AG04449 (cell line): ENCODE data around the gene SIK1.
"Not testable (repeated sequence)": the region's sequence is repeated elsewhere in the genome, so short reads cannot be mapped to it uniquely, and the experiment has no call there.

Experiments used
- CTCF ChIA-PET: fragments of 350-600 bp; formaldehyde crosslinking; extraction: SDS; loops from one replicate; lab custom pipeline; 2021; ENCODE audit warnings: antibody characterized with exemption; lab: Yijun Ruan, JAX
- POLR2A ChIA-PET: fragments of 400-600, 350-600 bp; formaldehyde crosslinking; extraction: SDS; loops from one replicate; lab custom pipeline; 2020; ENCODE audit warnings: antibody characterized with exemption, inconsistent platforms; lab: Yijun Ruan, JAX
- DNase-seq: peaks from one replicate; pipeline ENCODE4 v3.0.0-alpha.2; 2010; ENCODE audit warnings: low read depth, low spot score
- H3K4me3 ChIP-seq: 2 replicates; pipeline ENCODE4 v1.5.1; 2011; ENCODE audit warnings: low read depth, mild to moderate bottlenecking, control low read depth, low read length
- CTCF ChIP-seq: IDR thresholded peaks from one replicate; pipeline ENCODE4 v1.5.1; 2011; ENCODE audit warnings: mild to moderate bottlenecking, moderate library complexity, low read length, control low read depth, inconsistent platforms; ENCODE audit not compliant: insufficient read depth; ENCODE audit errors: missing control alignments

The SIK1 gene

DNA sequence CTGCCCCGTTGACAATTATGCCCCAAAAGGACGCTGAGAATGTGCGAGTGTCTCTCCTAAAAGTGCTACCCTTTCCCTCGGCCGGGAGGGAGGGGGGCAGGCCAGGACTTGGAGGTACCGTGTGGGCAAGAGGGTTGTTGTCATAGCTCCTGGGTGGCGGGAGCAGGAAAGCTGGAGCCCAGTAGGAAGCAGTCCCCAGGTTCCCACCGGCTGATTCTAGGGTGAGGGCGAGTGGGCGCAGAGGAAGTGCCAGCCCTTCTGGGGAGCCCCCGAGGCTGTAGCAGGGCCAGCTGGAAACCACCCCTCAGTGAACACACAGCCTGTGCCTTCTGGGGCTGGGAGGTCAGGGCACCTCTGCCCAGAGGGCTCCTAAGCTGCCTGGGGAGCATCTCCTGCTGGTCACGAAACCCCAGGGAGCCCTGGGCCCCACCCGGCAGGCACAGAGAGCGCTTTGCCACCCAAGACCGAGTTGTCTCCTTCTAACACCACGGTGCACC, 47.3 kb downstream of the SIK1 start:
- POLR2A ChIA-PET, CTCF ChIA-PET, H3K4me3 ChIP-seq, DNase-seq: not testable (repeated sequence)

DNA sequence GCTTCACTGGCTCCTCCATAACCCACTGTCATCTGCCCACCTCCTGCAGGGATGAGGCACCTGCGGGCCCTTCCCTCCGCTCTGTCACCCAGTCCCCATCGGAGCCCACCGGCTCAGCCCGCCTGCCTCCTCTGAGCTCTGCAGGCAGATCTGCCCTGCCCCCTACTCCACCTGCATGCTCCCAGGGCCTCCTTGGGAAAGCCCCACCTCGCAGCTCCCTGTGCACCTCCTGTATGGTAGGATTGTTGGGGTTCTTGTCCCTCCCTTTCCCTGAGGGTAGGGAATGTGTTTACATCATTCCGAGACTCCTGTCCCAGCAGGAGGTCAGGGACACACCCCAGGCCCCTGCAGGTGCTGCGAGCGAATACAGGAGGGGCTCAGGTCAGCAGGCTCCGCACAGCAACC, 50.5 kb downstream of the SIK1 start:
- ChIA-PET CTCF (no interaction called here), POLR2A (no interaction called here)
- H3K4me3 ChIP-seq, result no peak overlapping the region
- TF ChIP-seq CTCF, result no peak
- DNase-seq, result no peak

- no peak for TF ChIP-seq CTCF
- DNase-seq, result no peak
- H3K4me3 ChIP-seq, result no peak overlapping the region
- ChIA-PET POLR2A (no interaction called here), CTCF (no interaction called here)
Measured at GRCh38 chr21:43375837-43376477, 51.0 kb downstream of the SIK1 start.

DNA sequence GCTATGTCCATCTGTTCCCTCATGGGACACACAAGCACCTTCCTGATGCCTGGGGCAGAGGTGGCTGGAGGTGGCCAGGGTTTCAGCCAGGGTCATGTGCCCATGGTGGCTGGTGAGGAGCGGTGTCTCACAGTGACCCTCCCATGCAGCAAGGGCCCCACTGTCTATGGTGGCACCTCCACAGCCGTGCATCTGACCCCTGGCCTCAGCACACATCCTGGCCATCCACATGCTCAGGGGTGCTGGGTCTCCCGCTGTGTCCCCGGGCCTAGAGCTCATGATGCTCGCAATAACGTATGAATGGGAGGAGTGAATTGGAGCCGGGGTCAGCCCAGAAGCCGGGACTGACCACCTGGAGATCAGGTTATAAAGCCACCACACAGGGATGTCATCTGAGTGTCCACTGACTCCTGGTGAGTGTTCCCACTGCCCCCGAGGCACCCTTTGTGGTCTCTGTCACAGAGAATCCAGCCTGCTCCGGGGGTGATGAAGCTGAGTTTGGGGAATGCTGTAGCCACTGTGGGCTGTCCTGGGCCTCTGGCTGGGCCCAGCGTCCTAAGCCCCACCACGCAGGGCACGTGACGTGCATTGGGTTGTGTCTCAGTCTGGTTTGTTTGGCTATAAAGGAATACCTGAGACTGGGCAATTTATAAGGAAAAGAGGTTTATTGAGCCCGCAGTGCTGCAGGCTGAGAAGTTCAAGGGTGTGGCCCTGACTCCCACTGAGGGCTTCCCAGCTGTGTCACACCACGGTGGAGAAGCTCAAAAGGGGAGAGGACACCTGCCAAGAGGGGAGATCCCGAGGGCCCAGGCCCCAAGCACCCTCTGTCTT, 51.7 kb downstream of the SIK1 start:
- ChIA-PET POLR2A (no interaction called here), CTCF (no interaction called here)
- no peak for TF ChIP-seq CTCF
- no peak for DNase-seq
- H3K4me3 ChIP-seq, result no peak overlapping the region

DNA sequence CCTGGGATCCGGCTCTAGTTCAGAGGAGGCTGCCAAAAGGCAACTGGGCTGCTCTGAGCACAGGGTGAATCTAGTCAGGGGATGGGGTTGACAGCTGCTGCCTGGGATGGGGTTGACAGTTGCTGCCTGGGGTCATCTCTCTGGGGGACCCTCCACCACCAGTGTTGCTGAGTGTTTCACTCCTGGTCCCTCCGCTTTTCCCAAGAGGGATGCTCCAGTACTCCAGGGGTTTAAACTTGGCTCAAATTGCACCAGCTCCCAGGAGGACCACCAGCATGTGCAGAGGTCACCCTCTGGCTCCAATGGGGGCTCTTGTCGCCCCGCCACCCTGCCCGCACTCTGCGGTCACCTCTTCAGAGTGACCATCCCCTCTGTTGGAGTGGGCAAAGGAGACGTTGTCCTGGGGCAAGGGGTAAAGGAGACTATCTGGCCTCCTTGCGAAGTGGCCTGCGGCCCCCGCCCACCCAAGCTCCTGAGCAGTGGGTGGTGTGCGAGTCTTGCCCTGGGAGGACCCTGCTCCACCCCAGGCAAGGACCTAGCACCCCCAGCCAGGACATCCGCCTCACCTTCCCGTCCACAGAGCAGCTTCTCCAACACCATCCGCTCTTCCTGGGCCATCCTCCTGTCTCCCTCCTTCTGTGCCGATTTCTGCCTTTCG, 52.6 kb downstream of the SIK1 start:
- DNase-seq, result no peak
- H3K4me3 ChIP-seq, result no peak overlapping the region
- ChIA-PET POLR2A (no interaction called here), CTCF (no interaction called here)
- no peak for TF ChIP-seq CTCF

GRCh38 chr21:43373362-43374227, 53.3 kb downstream of the SIK1 start:
- DNase-seq, result no peak
- TF ChIP-seq CTCF, result no peak
- H3K4me3 ChIP-seq, result no peak overlapping the region
- ChIA-PET POLR2A (no interaction called here), CTCF (no interaction called here)
